KMS-11 (cell line): ENCODE measurements around the gene ATP2A3.
"Not testable (repeated sequence)": the region's sequence is repeated elsewhere in the genome, so short reads cannot be mapped to it uniquely, and the experiment has no call there.

Source experiments
- H2AFZ ChIP-seq: fragments of 200-600 bp; sonication (generic); 2 replicates; pipeline ENCODE4 v1.6.1; 2016; ENCODE audit warnings: antibody characterized with exemption, mixed run types, low read depth
- H3K27ac ChIP-seq: fragments of 200-600 bp; sonication (generic); 2 replicates; pipeline ENCODE4 v1.6.1; 2016; ENCODE audit warnings: mild to moderate bottlenecking, mixed run types
- H3K27me3 ChIP-seq: fragments of 200-600 bp; sonication (generic); 2 replicates; pipeline ENCODE4 v1.6.1; 2017; ENCODE audit warnings: mild to moderate bottlenecking, low read depth, mixed run types, moderate library complexity; ENCODE audit not compliant: insufficient read depth
- H3K36me3 ChIP-seq: fragments of 200-600 bp; sonication (generic); 2 replicates; pipeline ENCODE4 v1.6.1; 2017; ENCODE audit warnings: mild to moderate bottlenecking, mixed run types; ENCODE audit not compliant: insufficient read depth
- H3K4me1 ChIP-seq: fragments of 200-600 bp; sonication (generic); 2 replicates; pipeline ENCODE4 v1.6.1; 2016; ENCODE audit warnings: mild to moderate bottlenecking, low read depth, mixed run types; ENCODE audit not compliant: poor library complexity, severe bottlenecking
- H3K4me2 ChIP-seq: fragments of 200-600 bp; sonication (generic); 2 replicates; pipeline ENCODE4 v1.7.0; 2016; ENCODE audit warnings: mild to moderate bottlenecking, mixed run types
- H3K4me3 ChIP-seq: fragments of 200-600 bp; sonication (generic); IDR thresholded peaks from 2 replicates; pipeline ENCODE4 v1.6.1; 2017; ENCODE audit warnings: low read depth, low read length, mixed read lengths; ENCODE audit not compliant: insufficient read depth
- H3K79me2 ChIP-seq: fragments of 200-600 bp; sonication (generic); 2 replicates; pipeline ENCODE4 v1.6.1; 2016; ENCODE audit warnings: low read depth, mixed run types; ENCODE audit not compliant: insufficient read depth
- H3K9ac ChIP-seq: fragments of 200-600 bp; sonication (generic); 2 replicates; pipeline ENCODE4 v1.6.1; 2016; ENCODE audit warnings: mild to moderate bottlenecking, mixed run types
- H4K20me1 ChIP-seq: fragments of 200-600 bp; sonication (generic); 2 replicates; pipeline ENCODE4 v1.6.1; 2016; ENCODE audit warnings: mild to moderate bottlenecking, mixed run types; ENCODE audit not compliant: insufficient read depth
- TF ChIP-seq, protein P1 (sequence below): fragments of 200-600 bp; sonication (generic); conservative IDR thresholded peaks from 2 replicates; pipeline ENCODE4 v1.6.1; 2017; ENCODE audit warnings: low read depth, mild to moderate bottlenecking, antibody characterized with exemption, low read length, moderate library complexity, mixed read lengths

ATP2A3 gene

DNA sequence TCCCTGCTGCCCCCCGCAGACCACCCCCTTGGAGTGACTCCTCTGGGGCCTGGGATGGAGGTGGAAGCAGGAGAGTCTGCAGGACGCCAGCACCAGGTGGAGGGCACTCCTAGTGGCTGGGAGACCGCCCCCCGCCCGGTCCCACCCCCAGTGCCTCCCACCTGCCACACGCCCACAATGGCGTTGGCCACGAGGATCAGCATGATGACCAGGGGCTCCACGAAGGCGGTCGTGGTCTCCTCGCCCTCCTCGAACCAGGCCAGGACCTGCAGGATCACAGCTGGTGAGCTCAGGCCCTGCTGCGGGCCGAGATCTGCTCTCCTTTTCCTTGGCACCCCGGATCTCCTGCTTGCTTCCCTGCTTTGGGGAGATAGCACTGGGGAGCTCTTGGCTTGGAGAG is 12.8 kb downstream of the ATP2A3 start:
- Histone ChIP-seq H3K79me2 (no peaks in the 10 kb centered on the region), H3K27me3 (no peaks in the 10 kb centered on the region), H2AFZ (no peak overlapping the region), H3K4me3 (no peak overlapping the region), H3K9ac (no peak overlapping the region), H4K20me1 (no peaks in the 10 kb centered on the region), H3K4me1 (no peaks in the 10 kb centered on the region), H3K36me3 (no peaks in the 10 kb centered on the region), H3K27ac (no peak overlapping the region), H3K4me2 (no peak overlapping the region)
- TF ChIP-seq, protein P1, sequence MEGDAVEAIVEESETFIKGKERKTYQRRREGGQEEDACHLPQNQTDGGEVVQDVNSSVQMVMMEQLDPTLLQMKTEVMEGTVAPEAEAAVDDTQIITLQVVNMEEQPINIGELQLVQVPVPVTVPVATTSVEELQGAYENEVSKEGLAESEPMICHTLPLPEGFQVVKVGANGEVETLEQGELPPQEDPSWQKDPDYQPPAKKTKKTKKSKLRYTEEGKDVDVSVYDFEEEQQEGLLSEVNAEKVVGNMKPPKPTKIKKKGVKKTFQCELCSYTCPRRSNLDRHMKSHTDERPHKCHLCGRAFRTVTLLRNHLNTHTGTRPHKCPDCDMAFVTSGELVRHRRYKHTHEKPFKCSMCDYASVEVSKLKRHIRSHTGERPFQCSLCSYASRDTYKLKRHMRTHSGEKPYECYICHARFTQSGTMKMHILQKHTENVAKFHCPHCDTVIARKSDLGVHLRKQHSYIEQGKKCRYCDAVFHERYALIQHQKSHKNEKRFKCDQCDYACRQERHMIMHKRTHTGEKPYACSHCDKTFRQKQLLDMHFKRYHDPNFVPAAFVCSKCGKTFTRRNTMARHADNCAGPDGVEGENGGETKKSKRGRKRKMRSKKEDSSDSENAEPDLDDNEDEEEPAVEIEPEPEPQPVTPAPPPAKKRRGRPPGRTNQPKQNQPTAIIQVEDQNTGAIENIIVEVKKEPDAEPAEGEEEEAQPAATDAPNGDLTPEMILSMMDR, result no peak

DNA sequence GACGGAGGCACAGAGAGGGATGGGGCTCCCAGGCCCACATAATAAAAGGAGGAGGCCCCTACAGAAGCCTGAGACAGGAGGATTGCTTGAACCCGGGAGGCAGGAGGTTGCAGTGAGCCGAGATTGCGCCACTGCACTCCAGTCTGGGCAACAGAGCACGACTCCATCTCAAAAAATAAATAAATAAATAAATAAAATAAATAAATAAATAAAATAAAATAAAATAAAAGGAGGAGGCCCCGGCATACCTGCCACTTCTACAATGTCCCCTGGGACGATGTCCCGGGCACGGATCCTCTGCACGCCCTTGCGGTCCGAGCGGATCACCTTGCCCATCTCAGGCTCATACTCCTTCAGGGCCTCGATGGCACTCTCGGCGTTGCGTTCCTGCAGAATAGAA is 13.2 kb downstream of the ATP2A3 start:
- H3K36me3 ChIP-seq, result no peaks in the 10 kb centered on the region
- no peak overlapping the region for H2AFZ ChIP-seq
- H3K4me3 ChIP-seq, result no peak overlapping the region
- H3K9ac ChIP-seq, result no peak overlapping the region
- TF ChIP-seq, protein P1, result no peak
- H3K27me3 ChIP-seq, result no peaks in the 10 kb centered on the region
- no peak overlapping the region for H3K4me2 ChIP-seq
- H4K20me1 ChIP-seq, result no peaks in the 10 kb centered on the region
- H3K4me1 ChIP-seq, result no peaks in the 10 kb centered on the region
- no peak overlapping the region for H3K27ac ChIP-seq
- no peaks in the 10 kb centered on the region for H3K79me2 ChIP-seq

DNA sequence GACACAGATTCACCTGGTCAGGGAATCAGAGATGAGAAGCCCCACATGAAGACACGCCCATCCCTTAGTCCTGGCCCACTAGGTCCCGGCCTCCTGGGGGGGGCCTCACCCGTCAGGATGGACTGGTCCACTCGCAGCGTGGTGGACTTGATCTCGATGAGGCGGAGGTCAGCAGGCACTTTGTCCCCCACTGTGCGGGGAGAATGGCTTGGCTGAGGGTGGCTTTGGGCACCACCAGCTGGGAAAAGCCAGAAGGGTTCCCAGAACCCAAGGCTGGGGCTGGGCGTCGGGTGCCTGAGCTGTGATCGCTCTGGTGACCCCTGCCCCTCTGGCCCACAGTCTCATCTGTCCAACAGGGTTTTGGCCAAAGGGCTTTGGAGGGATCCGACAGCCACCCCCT is 13.7 kb downstream of the ATP2A3 start:
- TF ChIP-seq, protein P1, result no peak
- Histone ChIP-seq H3K36me3 (no peaks in the 10 kb centered on the region), H3K27ac (no peak overlapping the region), H3K4me2 (no peak overlapping the region), H3K4me1 (no peaks in the 10 kb centered on the region), H3K4me3 (no peak overlapping the region), H3K27me3 (no peaks in the 10 kb centered on the region), H3K9ac (no peak overlapping the region), H4K20me1 (no peaks in the 10 kb centered on the region), H2AFZ (no peak overlapping the region), H3K79me2 (no peaks in the 10 kb centered on the region)

DNA sequence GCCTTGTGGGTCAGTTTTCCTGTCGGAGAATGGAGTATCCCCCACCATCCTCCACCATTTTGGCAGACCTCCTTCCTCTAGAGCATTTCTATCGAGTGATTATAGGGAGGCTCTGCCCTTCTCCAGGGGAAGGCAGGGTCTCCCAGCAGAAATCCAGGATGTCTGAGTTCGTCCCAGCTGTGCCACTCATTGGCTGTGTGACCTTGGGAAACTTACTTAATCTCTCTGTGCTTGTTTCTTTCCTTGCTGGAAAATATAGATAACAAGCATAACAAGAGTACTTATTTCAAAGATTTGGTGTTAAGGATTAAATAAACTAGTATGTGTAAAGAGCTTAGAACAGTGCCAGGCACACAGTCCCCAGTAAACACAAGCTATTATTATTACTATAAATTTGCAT is 14.8 kb downstream of the ATP2A3 start:
- no peak overlapping the region for H3K4me3 ChIP-seq

DNA sequence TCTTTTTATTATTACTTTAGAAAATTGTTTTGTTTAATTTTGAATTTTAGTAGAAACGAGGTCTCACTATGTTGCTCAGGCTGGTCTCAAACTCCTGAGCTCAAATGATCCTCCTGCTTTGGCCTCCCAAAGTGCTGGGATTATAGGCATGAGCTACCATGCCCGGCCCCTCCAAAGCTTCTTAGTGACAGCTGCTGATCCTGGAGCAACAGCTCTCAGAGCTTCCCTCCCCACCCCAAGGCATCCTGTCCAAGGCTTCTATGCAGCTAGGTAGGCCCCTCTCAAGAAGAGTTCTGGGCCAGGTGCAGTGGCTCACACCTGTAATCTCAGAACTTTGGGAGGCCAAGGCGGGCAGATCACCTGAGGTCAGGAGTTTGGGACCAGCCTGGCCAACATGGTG is 15.7 kb downstream of the ATP2A3 start:
- not testable (repeated sequence) for H2AFZ ChIP-seq, H4K20me1 ChIP-seq, H3K4me1 ChIP-seq, H3K27me3 ChIP-seq, H3K9ac ChIP-seq, H3K36me3 ChIP-seq, H3K4me3 ChIP-seq, H3K4me2 ChIP-seq, H3K27ac ChIP-seq, H3K79me2 ChIP-seq

More for the DNA sequence above, 14.8 kb downstream of the ATP2A3 start:
- Histone ChIP-seq H3K79me2 (no peaks in the 10 kb centered on the region), H3K9ac (no peak overlapping the region), H3K36me3 (no peaks in the 10 kb centered on the region), H3K27ac (no peak overlapping the region), H3K4me1 (no peaks in the 10 kb centered on the region), H2AFZ (no peak overlapping the region), H3K27me3 (no peaks in the 10 kb centered on the region), H4K20me1 (no peaks in the 10 kb centered on the region), H3K4me2 (no peak overlapping the region)
- TF ChIP-seq, protein P1, result no peak
